ENCODE results near the gene KBTBD2.
"Not testable (repeated sequence)": the region's sequence is repeated elsewhere in the genome, so short reads cannot be mapped to it uniquely, and the experiment has no call there.

- not testable (repeated sequence) for TF ChIP-seq CTCF (IDR thresholded peaks at IDR 0.05; ENCODE audit: insufficient read depth, low read length, poor library complexity, severe bottlenecking); EZH2phosphoT487 (conservative IDR thresholded peaks at IDR 0.05; ENCODE audit: low read length)
Measured at GRCh38 chr7:32843763-32844162, 47.8 kb downstream of the KBTBD2 start.

Measured in SU-DHL-6 (cell line).